Gastrocnemius medialis (tissue), 4 donors: ENCODE measurements around the gene HMCN1. TPM values are rescaled to one million over a fixed set of nuclear protein-coding genes. Genes with fewer than 3 reads are reported as not detected.

ENCODE experiments used
- ATAC-seq, 2 donors: fragments of 150-250 bp; one replicate each; pipeline ENCODE4 v1.9.1; 2016
- DNase-seq, 2 donors: peaks; one replicate each; pipeline ENCODE4 v3.0.0-alpha.2; 2019
- H3K27ac ChIP-seq, 4 donors: fragments of 200-600 bp; sonication (generic); 1 replicate in 1 of 4; 2 replicates in 3 of 4; pipeline ENCODE4 v1.5.1; 2016 to 2018; ENCODE audit warnings: mild to moderate bottlenecking in 2 of 4, moderate library complexity in 1 of 4
- H3K27me3 ChIP-seq, 3 donors: fragments of 200-600 bp; sonication (generic) in 2 of 3; 1 replicate in 1 of 3; 2 replicates in 2 of 3; pipeline versions ENCODE4 v1.5.1 to v1.6.0; 2016 to 2019; ENCODE audit warnings: mild to moderate bottlenecking in 1 of 3, moderate library complexity in 1 of 3
- H3K36me3 ChIP-seq, 2 donors: fragments of 200-600 bp; sonication (generic) in 1 of 2; one replicate each; pipeline ENCODE4 v1.5.1; 2017 to 2018
- H3K4me1 ChIP-seq, 2 donors: fragments of 200-600 bp; sonication (generic) in 1 of 2; one replicate each; pipeline ENCODE4 v1.5.1; 2016 to 2017; ENCODE audit warnings: mild to moderate bottlenecking in 2 of 2
- H3K4me3 ChIP-seq, 4 donors: fragments of 200-600 bp; sonication (generic) in 3 of 4; 1 replicate in 1 of 4; 2 replicates in 3 of 4; pipeline ENCODE4 v1.5.1; 2016 to 2019; ENCODE audit warnings: mild to moderate bottlenecking in 2 of 4
- H3K9me3 ChIP-seq, 3 donors: fragments of 200-600 bp; sonication (generic) in 2 of 3; 1 replicate in 1 of 3; 2 replicates in 2 of 3; pipeline ENCODE4 v1.5.1; 2016 to 2019
- POLR2A ChIP-seq, 2 donors: fragments of 450-650 bp; IDR thresholded peaks; one replicate each; pipeline ENCODE4 v1.6.1; 2017; ENCODE audit warnings: antibody characterized with exemption in 2 of 2, mild to moderate bottlenecking in 2 of 2, moderate library complexity in 2 of 2
- in situ Hi-C, 4 donors: fragments of 200-750 bp; cut with MboI; loops; one replicate each; pipeline versions ENCODE4 v1.15.0 to v1.8.0; 2017; ENCODE audit warnings: low sequenced_read_pairs in 4 of 4
- intact Hi-C: fragments of 100-400 bp; cut with DNase I; formaldehyde crosslinking; loops from one replicate; pipeline ENCODE4 v1.15.1; 2023; ENCODE audit warnings: low total_unique reads
- total RNA-seq, 4 donors: library from RNA; depleted of rRNA; stranded (reverse); fragments of >200 nt; gene quantifications; one replicate each; pipeline versions ENCODE4 v1.1.0 to v1.2.3, GENCODE V29; 2016
- TF ChIP-seq, protein P1 (sequence below), 5 experiments: fragments of 450-650 bp in 3 of 5; fragments of 200-600 bp in 2 of 5; sonication (generic) in 2 of 5; IDR thresholded peaks in 4 of 5; conservative IDR thresholded peaks in 1 of 5; 1 replicate in 4 of 5; 2 replicates in 1 of 5; pipeline ENCODE4 v1.5.1; 2016 to 2019; ENCODE audit warnings: antibody characterized with exemption in 5 of 5, mild to moderate bottlenecking in 3 of 5, moderate library complexity in 3 of 5

HMCN1 gene
- total RNA-seq, 4 donors from 2014 or later, result 2.6 to 7.5 (median 5.1) TPM

DNA sequence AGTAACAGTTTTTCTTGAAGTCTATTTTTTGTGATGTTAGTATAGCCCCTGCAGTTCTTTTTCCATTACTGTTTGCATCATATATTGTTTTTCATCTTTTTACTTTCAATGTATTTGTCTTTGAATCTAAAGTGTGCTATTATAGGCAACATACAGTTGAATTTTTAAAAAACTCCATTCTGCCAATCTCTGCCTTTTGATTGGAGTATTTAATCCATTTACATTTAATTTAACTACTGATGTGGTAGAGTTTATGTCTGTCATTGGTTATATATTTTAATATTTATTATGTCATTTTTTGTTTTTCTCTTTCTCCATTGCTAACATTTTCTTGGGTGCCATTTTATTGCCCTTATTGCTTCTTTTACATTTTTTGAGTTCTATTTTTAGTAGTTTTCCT lies 296.3 kb downstream of the HMCN1 start:
- intact Hi-C loops (no loop called here), in situ Hi-C loops (no loop called here)
- no peak for DNase-seq
- Histone ChIP-seq H3K36me3 (no peaks in the 10 kb centered on the region), H3K9me3 (peaks cover 0 to 12% (median 0%) of the 10 kb centered on the region in 3 donors), H3K27me3 (no peaks in the 10 kb centered on the region), H3K4me1 (no peaks in the 10 kb centered on the region), H3K27ac (no peak overlapping the region), H3K4me3 (no peak overlapping the region)
- TF ChIP-seq, protein P1, sequence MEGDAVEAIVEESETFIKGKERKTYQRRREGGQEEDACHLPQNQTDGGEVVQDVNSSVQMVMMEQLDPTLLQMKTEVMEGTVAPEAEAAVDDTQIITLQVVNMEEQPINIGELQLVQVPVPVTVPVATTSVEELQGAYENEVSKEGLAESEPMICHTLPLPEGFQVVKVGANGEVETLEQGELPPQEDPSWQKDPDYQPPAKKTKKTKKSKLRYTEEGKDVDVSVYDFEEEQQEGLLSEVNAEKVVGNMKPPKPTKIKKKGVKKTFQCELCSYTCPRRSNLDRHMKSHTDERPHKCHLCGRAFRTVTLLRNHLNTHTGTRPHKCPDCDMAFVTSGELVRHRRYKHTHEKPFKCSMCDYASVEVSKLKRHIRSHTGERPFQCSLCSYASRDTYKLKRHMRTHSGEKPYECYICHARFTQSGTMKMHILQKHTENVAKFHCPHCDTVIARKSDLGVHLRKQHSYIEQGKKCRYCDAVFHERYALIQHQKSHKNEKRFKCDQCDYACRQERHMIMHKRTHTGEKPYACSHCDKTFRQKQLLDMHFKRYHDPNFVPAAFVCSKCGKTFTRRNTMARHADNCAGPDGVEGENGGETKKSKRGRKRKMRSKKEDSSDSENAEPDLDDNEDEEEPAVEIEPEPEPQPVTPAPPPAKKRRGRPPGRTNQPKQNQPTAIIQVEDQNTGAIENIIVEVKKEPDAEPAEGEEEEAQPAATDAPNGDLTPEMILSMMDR (IDR thresholded peaks at IDR 0.05 in 4 of 5, conservative IDR thresholded peaks at IDR 0.05 in 1 of 5), result no peak
- no peak for TF ChIP-seq POLR2A (IDR thresholded peaks at IDR 0.05)
- no peak for ATAC-seq

DNA sequence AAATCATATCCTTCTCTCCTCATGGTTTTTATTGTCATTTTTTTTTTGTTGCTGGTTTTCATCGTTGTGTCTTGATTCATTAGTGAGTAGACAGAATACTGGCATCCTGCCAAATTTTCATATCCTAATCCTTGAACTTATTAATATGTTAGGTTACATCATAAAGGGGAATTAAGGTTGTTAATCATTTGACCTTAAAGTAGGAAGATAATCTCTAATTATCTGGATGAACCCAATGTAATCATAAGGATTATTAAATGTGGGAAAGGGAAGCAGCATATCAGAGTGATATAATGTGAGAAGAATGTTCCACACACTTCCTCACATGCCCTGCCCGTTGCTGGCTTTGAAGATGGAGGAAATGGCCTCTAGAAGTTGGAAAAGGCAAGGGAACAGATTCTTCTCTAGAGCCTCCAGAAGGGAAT lies 299.7 kb downstream of the HMCN1 start:
- in situ Hi-C loops, result no loop called here
- ATAC-seq (no peak), DNase-seq (no peak)
- Histone ChIP-seq H3K36me3 (no peaks in the 10 kb centered on the region), H3K4me3 (no peak overlapping the region), H3K4me1 (no peaks in the 10 kb centered on the region), H3K9me3 (peaks cover 0 to 12% (median 0%) of the 10 kb centered on the region in 3 donors), H3K27me3 (no peaks in the 10 kb centered on the region), H3K27ac (peak overlapping the region in 1 of 4 donors; percentile 14)
- intact Hi-C loops, result no loop called here
- no peak for TF ChIP-seq POLR2A (IDR thresholded peaks at IDR 0.05)
- TF ChIP-seq, protein P1 (IDR thresholded peaks at IDR 0.05 in 4 of 5, conservative IDR thresholded peaks at IDR 0.05 in 1 of 5), result no peak

DNA sequence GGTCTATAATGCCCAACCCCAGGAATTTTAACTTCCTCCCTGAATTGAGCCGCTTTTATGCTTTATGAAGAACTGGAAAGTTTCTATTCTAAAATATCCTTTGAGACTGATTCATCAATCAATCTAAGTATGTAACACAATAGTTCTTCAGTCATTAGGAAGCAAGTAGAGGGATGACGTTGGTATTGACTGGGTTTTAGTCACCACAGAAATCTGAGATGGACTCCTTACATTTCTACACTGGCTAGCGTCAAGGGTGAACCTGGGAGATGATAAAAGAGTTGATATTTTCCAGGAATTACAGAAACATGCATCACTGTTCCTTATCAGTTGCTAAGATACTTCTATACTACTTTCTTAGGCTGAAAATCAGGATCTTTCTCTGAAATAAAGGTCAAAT lies 308.0 kb downstream of the HMCN1 start:
- Histone ChIP-seq H3K4me3 (no peak overlapping the region), H3K27me3 (no peaks in the 10 kb centered on the region), H3K27ac (no peak overlapping the region), H3K9me3 (no peaks in the 10 kb centered on the region), H3K4me1 (no peaks in the 10 kb centered on the region), H3K36me3 (no peaks in the 10 kb centered on the region)
- in situ Hi-C loops (no loop called here), intact Hi-C loops (no loop called here)
- DNase-seq (no peak), ATAC-seq (no peak)
- TF ChIP-seq POLR2A (IDR thresholded peaks at IDR 0.05), result no peak

GRCh38 chr1:186043296-186043695 lies 309.1 kb downstream of the HMCN1 start:
- no peak overlapping the region for H3K4me3 ChIP-seq
- TF ChIP-seq POLR2A (IDR thresholded peaks at IDR 0.05), result no peak
- TF ChIP-seq, protein P1 (IDR thresholded peaks at IDR 0.05 in 4 of 5, conservative IDR thresholded peaks at IDR 0.05 in 1 of 5), result no peak
- in situ Hi-C loops, result no loop called here
- H3K27me3 ChIP-seq, result no peaks in the 10 kb centered on the region
- ATAC-seq (no peak), DNase-seq (no peak)
- no peak overlapping the region for H3K27ac ChIP-seq
- no peaks in the 10 kb centered on the region for H3K36me3 ChIP-seq
- no peaks in the 10 kb centered on the region for H3K9me3 ChIP-seq
- intact Hi-C loops, result no loop called here
- no peaks in the 10 kb centered on the region for H3K4me1 ChIP-seq

DNA sequence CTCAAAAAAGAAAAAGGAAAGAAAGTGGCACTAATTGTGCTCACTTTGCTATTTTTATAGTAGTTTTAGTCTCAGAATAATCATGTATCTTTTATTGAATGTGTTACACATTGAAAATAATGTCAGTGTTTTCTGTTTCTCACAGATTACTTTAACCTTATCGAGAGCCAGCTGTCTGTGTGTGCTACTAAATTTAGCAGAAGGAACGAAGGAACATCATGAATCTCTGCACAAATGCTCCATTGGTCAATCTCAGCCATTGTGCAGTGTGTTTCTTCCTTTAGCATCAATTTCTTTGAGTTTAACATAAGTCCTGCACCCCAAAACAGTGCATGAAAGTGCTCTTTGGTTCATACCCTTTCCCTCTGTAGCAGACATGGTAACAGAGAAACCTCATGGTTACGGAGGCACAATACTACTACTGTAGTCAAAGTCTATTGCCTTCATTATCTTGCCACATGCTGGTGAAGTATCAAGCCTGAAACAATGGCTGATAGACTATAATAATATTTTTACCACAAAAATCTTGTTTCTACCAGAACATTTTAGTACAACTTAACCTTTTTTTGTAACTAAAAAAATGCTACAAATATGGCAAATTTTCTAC lies 310.0 kb downstream of the HMCN1 start:
- Histone ChIP-seq H3K9me3 (no peaks in the 10 kb centered on the region), H3K27me3 (no peaks in the 10 kb centered on the region), H3K4me1 (no peaks in the 10 kb centered on the region), H3K27ac (no peak overlapping the region), H3K36me3 (no peaks in the 10 kb centered on the region), H3K4me3 (no peak overlapping the region)
- TF ChIP-seq POLR2A (IDR thresholded peaks at IDR 0.05), result no peak
- TF ChIP-seq, protein P1 (IDR thresholded peaks at IDR 0.05 in 4 of 5, conservative IDR thresholded peaks at IDR 0.05 in 1 of 5), result no peak
- intact Hi-C loops (no loop called here), in situ Hi-C loops (no loop called here)
- DNase-seq, result no peak
- ATAC-seq, result no peak
